Measurements from ENCODE around the gene PPBP. TPM values are rescaled to one million over a fixed set of nuclear protein-coding genes. Genes with fewer than 3 reads are reported as not detected.

The PPBP gene
- total RNA-seq = not detected

- H3K27me3 ChIP-seq = no peaks in the 10 kb centered on the region
- intact Hi-C loops (cut with DNase I) = no loop called here
- H3K27ac ChIP-seq = no peak within 1 kb of the TSS
- no peaks in the 10 kb centered on the region for H3K9me3 ChIP-seq
- H3K4me1 ChIP-seq = no peaks in the 10 kb centered on the region
- no peaks in the 10 kb centered on the region for H3K36me3 ChIP-seq
- H3K4me3 ChIP-seq = no peak within 1 kb of the TSS
- no peak for DNase-seq (ENCODE audit: extremely low spot score in 2 of 2)
- TF ChIP-seq CTCF (IDR thresholded peaks at IDR 0.05) = no peak
Measured at GRCh38 chr4:73988061-73988460, at the start of gene PPBP. PPBP (minus strand) TSS chr4:73988190; CDS start chr4:73988103, 87 bp downstream.

GRCh38 chr4:74037076-74037955 is 49.3 kb upstream of the PPBP start:
- H3K4me3 ChIP-seq = peak overlapping the region; percentile 51 to 83
- TF ChIP-seq POLR2AphosphoS5 (IDR thresholded peaks at IDR 0.05; ENCODE audit: insufficient read depth in 1 of 2, low read depth in 1 of 2) (no peak), POLR2A (IDR thresholded peaks at IDR 0.05) (no peak), CTCF (IDR thresholded peaks at IDR 0.05) (no peak)

GRCh38 chr4:74033739-74034138 is 45.7 kb upstream of the PPBP start:
- Histone ChIP-seq H3K4me1 (peaks cover 14% of the 10 kb centered on the region), H3K9me3 (no peaks in the 10 kb centered on the region), H3K36me3 (no peaks in the 10 kb centered on the region), H3K27me3 (peaks cover 4% of the 10 kb centered on the region), H3K27ac (no peak overlapping the region), H3K4me3 (no peak overlapping the region)
- DNase-seq (ENCODE audit: extremely low spot score in 2 of 2) = no peak
- TF ChIP-seq POLR2AphosphoS5 (IDR thresholded peaks at IDR 0.05; ENCODE audit: insufficient read depth in 1 of 2, low read depth in 1 of 2) = no peak
- no peak for TF ChIP-seq POLR2A (IDR thresholded peaks at IDR 0.05)
- no peak for TF ChIP-seq CTCF (IDR thresholded peaks at IDR 0.05)
- intact Hi-C loops (cut with DNase I) = no loop called here

More at GRCh38 chr4:74037076-74037955, 49.3 kb upstream of the PPBP start:
- Histone ChIP-seq H3K9me3 (no peaks in the 10 kb centered on the region), H3K36me3 (no peaks in the 10 kb centered on the region), H3K27ac (no peak overlapping the region), H3K27me3 (peaks cover 4% of the 10 kb centered on the region), H3K4me1 (peaks cover 20% of the 10 kb centered on the region)
- intact Hi-C loops (cut with DNase I) = no loop called here
- no peak for DNase-seq (ENCODE audit: extremely low spot score in 2 of 2)

GRCh38 chr4:74032064-74032463 is 44.1 kb upstream of the PPBP start:
- intact Hi-C loops (cut with DNase I) = no loop called here

More at GRCh38 chr4:74032064-74032463, 44.1 kb upstream of the PPBP start:
- H3K27me3 ChIP-seq = peaks cover 4% of the 10 kb centered on the region
- H3K4me1 ChIP-seq = no peaks in the 10 kb centered on the region
- no peak overlapping the region for H3K27ac ChIP-seq
- no peaks in the 10 kb centered on the region for H3K36me3 ChIP-seq
- H3K4me3 ChIP-seq = no peak overlapping the region
- DNase-seq (ENCODE audit: extremely low spot score in 2 of 2) = no peak
- no peaks in the 10 kb centered on the region for H3K9me3 ChIP-seq
- TF ChIP-seq POLR2A (IDR thresholded peaks at IDR 0.05) (no peak), CTCF (IDR thresholded peaks at IDR 0.05) (no peak), POLR2AphosphoS5 (IDR thresholded peaks at IDR 0.05; ENCODE audit: insufficient read depth in 1 of 2, low read depth in 1 of 2) (no peak)
